GF-D8 (cell line): ENCODE data around the gene RHBDD1.

Source experiments
- DNase-seq: peaks from one replicate; lab custom pipeline; 2025; lab: John Stamatoyannopoulos, UW

The RHBDD1 gene

DNA sequence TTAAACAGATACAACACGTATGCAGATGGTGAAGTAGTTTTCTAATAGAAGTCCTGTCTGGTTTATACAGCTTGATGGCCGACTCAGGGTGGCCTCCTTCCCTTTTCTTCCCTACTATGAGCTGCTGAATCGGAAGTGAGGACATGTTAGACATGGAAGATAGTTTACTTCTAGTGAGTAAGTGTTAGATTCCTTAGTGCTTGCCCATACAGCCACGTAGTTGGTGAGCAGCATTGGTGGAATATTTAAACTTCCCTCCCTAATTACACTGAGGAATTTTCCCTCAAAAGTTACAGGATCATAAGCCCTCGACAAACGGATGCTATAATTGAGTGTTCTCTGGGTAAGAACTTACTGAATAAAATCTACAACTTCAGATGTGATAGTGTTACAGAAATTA is 52.1 kb downstream of the RHBDD1 start:
- no peak for DNase-seq

DNA sequence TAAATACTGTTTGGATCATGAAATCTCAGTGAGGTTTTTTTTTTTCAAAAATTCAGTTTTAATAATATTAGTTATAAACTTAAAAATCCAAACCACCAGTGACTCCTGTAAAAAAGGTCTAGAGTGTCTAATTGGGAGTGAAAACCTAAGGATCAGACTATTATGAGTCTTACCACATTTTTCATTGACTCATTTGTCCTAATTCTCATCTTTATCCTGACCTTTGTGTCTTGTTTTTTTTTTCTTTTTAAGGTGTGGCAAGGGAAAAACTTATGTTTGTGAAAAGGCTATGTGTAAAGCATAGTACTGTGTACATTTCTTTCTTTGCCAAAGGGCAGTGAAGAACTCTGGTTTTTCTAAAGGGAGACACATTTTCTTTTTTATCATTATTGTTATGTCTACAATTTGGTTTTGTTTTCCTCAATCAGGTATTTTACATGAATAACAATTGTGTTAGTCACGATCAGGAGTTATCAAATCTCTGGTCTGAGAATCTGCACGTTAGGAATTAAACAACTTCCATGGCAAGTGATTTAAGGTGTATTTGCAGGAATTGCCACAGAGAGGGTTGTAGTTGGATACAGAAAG is 52.6 kb downstream of the RHBDD1 start:
- DNase-seq, result no peak

DNA sequence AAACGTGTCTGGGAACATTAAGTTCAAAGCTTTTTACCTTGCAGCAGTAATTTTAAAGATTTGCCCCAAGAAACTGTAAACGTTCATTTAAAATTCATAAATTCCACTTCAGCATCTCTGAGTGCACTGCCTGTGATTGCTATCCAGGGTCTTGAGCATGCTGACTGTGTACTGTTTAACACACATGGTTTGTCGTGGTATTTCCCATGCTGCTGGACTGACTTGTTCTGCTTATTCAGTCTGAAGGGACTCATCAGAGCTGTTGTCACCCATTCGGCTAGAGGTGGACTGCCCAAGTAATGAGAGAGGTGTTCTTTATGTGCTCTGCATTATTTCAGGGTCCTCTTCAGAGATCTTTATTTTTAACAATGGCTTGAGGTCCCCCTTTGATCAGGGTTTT is 53.1 kb downstream of the RHBDD1 start:
- no peak for DNase-seq

DNA sequence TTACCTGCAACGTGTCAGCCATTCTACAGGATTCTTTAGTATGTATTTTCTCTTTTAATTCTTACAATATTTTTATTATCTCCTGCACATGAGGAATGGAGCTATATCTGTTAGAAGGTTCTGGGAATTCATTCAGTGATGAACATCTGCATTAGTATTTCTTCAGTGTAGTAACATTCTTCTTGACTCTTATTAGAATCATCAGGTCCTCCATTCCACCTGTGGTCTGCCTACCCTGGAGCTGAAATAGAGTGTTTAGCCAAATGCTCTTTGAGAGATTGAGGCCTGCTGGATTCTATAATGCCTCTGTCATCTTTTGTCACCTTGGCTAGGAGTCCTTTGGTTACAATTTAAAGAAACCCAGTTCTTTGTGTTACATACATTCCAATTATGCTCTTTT is 54.4 kb downstream of the RHBDD1 start:
- DNase-seq, result no peak

DNA sequence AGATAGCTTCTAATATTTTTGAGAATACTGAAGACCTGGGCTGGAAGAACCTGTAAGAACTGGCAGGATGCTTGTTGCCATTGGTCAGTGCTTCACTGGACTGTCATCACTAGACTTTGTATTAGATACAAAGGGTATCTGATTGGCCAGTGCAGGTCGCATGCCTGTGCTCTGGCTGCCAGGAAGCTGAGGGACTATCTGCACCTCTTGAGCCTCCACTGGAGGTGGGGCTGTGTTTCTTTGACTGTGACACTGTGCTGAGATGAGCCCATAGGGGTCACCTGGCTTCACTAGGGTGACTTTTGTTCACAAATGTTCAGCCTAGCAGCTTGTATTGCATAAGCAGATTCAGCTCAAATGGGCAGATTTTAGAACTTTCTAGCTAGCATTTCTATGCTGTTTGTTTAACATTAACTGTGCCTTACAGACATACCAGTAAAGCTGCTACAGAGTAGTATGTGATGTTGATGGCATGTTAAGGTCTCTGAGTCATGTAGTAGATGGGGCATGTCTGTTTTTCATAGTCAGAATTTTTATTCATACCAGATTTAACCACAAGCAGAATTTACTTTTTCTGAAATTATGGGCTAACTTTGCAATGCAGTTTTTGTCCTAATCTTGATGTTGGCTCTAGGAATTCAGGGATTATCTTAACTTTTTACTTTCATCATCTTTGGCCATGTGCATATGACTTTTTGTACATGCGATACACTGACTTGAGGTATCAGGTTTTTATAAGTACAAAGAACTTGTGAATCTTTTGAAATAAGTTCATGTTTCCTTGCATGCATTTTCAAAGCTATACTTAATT is 56.1 kb downstream of the RHBDD1 start:
- no peak for DNase-seq

DNA sequence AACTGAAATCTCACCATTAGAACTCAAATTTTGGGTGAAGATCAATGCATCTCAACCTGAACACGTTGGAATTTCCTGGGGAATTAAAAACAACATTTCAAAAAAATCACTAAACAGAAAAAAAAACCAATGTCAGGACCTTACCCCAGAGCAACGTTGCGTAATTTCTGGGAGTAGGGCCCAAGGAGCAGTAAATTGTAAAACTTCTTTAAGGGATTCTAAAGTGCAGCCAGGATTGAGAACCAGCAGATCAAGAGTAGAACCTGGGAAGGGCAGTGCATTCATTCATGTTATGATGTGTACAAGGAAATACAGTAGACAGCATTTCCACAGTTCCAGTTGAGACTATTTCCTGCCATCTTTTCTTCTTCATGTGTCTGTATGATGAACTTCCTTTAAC is 56.9 kb downstream of the RHBDD1 start:
- no peak for DNase-seq

DNA sequence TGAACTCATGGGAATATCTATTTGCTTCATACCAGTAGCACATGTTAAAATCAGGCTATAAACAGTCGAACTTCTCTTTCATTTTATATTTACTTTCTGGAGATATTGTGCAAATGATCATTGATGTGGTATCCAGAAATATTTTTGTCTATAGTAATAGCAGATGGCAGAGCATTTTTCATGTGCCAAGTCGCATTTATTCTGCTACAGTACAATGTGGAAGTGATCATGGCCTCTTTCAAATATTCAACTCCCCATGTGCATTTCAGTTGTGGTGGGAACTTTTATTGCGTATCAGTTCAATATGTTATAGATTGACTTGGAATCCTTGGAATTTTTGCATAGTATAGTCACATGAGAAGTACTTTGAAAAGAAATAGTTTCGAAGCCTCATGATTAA is 57.4 kb downstream of the RHBDD1 start:
- DNase-seq, result no peak

DNA sequence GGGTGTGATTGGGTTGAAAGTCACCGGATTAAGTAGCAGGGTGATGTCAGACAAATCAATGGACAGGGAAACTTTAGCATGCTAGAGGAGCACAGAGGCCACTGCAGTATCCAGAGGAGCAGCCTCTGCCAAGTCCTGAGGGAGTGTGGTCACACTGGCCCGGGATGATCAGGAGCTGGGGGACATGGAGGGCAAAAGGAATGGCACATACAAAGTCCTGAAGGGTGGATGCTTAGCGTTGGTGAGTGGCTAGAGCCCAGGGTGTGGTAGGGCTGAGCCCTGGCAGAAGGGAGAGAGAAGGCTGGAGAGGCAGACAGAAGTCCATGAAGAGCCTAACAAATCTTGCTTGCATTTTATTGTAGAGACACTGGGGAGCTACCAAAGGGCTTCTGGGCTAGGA is 58.9 kb downstream of the RHBDD1 start:
- DNase-seq, result no peak

DNA sequence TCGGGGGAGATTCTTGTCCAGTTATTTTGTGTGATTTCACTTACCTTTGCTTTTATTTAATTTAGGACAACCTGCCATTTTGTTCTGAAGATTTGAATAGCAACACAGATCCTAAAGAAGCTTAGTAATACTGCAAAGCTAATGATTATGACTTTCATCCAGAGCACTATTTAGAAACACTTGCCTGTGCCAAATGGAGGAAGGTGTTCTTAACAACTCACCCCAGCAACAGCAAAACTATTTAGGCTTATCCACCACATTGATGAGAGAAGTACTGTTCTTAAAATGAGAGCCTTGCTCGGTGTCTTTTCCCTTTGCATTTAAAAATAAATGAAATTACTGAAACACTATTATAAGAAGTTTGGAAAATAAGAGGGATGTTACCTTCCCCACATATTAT is 59.7 kb downstream of the RHBDD1 start:
- DNase-seq, result no peak

DNA sequence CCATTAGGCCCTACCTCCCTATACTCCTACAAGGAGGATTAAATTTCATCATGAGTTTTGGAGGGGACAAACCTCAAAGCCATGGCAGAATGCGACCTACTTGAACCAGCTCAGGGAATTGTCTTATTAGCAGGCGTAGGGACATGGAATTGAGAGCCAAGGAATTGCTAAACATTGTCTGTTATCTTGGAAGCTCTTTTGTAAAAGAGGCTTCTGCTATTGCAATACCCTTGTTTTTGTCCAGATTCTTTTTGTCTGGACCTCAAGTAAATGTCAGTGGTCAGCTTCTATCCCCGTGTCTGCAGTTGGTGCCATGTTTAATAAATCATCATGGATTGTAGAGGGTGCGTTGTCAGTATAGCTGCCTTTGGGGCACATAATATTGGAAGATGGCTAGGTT is 62.3 kb downstream of the RHBDD1 start:
- no peak for DNase-seq

DNA sequence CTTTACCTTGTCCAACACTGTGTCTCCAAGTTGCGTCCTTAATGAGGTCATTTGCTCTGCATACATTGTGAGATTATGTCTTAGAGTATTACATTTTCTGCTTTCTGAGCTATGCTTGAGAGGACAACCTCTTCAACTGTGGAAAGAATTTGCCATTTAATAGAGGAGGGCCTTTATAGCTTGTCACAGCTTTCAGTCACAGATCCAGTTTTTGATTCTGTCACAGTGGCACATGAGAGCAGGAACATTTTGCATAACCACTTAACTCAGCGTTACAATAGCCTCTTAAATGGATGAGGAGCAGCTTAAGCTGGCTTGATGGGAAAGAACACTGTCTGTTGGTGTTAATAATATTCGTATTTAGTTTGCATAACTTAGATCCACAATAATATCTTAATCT is 63.0 kb downstream of the RHBDD1 start:
- no peak for DNase-seq

DNA sequence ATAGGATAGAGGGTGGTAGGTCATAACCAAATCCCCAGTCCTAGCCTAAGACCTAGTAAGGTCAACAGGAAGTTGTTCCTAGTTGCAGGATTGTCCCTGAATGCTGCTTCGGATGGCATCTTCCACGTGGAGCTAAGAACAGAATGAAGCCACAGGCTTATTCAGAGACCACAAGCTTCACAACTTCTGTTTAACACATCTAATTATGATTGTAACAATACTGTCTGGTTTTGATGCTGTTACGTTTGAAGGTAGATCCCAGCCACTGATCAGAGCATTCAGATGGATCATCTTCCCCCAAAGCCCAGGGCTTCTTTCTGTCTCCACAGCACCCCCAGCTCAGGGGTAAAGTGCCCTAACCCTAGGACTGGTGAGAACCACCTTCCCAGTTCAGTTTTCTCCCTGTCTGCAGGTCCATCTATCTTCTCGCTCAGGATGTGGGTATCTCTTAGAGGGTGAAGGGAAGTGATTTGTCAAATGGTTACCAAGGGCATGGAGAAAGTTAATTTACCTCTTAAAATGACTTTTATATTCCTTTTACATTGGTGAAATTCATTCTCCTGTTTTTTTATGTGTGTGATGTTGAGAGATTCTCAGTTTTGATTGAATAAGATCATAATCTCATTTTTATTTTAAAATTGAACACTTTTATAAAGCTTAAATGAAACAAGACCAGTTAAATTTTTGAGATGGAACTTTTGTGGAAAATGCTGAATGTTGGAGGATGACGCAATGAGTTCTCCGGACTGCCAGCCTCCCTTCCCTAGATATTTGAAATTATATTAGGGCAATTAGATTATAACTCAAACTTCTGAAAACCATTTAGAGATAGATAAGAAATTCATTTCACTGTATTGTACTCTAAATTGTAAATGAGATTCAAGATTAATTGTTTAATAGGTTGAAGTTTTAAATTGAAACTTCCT is 66.5 kb downstream of the RHBDD1 start:
- DNase-seq, result no peak

DNA sequence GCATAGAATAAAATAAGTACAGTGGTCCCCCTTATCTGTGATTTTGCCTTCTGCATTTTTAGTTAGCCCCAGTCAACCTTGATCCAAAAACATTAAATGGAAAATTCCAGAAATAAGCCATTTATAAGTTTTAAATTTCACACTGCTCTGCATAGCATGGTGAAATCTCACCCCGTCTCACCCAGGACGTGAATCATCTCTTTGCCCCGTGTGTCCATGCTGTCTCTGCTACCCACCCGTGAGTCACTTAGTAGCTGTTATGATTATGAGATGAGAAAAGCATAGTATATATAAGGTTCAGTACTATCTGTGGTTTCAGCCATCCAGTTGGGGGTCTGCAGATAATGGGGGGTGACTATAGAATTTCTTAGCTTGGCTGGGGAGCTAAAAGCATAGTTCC is 67.3 kb downstream of the RHBDD1 start:
- DNase-seq, result no peak

DNA sequence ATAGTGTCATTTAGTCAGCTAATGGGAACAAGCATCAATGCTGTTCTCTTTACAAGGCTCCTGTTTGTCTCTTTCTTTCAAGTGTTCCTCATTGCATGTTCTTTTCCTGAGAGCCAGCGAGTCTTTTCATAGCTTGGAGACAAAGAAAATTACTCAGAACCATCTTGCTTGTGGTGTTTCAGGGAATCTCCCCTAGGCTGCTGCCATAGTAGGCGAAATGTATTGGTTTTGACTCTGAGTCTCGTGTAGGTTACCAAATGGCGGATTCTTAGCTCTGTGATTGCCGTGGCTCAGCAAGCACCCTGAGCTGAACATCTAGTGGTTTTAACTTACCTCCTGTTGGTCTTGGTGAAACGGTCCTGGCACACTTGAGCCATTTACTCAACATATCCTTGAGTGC is 68.7 kb downstream of the RHBDD1 start:
- DNase-seq, result no peak

DNA sequence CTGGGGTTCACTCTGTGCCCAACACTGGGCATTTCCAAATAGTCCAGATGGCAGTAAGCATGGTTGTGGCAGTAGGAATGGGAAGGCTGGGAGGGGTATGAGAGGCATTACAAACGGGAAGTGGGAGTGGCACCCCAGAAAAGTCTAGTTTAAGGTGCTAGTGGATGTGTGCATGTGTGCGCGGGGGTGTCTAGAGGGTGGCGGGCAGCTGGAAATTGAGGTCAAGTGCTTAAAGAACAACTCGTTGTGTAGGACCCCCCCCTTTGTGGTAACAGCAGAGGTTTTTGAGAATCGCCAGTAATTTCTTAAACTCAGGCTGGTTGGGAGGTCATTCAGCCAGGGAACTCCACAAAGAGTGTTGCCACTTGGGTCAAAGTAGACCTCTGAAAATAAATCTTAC is 69.9 kb downstream of the RHBDD1 start:
- DNase-seq, result no peak

DNA sequence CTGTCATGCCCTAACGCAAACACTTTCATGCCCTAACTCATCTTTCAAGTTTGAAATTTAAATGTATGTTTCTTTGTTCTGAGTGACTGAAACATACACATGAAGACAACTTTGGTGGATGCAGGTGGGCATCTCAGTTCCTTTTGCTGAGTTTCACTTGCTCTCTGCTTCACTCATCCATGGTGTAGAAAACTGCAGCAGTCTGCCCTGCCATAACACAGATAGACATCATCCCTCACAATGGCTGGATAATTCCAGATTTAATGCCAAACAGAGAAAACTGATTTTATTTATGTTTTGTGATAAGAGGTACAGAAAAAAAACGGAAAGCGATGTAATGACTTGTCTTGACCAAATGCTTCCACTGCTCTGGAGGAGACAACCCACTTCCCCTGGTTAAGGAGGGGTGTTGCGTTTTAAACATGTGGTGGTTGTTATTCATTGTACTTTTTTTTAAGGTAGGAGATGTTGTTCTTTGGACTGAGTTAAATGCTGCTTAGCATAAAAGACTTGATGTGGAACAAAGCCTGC is 70.4 kb downstream of the RHBDD1 start:
- DNase-seq, result no peak

DNA sequence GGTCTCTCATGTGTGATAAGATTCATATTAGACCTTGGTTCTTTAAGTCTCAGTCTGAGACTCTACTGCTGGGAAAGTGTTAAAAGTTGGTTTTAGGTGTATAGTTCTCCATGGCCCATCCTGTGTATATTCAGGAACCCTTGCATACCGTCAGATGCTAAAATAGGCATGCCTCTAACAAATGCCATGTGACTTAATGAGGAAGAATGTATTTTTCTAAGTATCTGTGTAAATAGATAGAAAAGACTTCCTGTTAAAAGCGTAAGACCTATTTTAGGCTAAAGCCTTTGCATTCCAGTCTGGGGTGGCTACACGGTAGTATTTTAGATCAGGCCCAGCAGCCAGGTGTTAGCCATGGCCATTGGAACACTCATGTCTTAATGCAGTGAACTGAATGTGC is 73.3 kb downstream of the RHBDD1 start:
- DNase-seq, result no peak

DNA sequence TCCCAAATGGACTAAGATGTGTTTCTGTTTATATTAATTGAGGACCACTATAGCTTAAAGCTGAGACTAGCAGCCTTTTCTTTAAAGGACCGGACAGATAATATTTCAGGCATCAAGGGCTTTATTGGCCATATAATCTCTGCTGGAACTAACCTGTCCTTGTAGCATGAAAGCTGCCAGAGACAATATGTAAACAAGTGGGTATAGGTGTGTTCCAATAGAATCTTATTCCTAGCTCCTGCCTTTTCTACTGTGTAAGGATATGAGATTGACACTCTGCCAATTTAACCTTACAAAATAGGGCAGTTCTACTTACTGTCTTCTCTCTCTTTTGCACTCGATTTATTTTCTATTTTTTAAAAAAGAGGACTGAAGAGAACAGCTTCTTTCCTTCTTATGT is 74.0 kb downstream of the RHBDD1 start:
- DNase-seq, result no peak

DNA sequence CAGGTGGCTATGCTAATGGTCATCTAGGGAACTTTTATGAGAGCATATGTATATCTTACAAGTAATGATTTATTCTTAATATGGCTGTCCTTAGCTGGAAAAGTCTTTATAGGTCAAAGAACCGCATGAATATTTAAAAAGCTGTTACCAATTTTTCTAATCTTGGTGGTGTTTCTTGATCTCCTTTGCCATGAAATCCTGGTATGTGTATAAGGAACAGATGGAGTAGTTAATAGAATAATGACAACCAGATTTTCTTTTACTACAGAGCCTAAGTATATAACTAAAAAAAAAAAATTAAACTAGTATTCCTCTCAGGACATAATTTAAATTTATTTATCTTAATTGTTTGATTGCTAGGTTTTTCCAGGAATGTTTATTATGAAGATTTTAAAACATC is 74.5 kb downstream of the RHBDD1 start:
- no peak for DNase-seq

DNA sequence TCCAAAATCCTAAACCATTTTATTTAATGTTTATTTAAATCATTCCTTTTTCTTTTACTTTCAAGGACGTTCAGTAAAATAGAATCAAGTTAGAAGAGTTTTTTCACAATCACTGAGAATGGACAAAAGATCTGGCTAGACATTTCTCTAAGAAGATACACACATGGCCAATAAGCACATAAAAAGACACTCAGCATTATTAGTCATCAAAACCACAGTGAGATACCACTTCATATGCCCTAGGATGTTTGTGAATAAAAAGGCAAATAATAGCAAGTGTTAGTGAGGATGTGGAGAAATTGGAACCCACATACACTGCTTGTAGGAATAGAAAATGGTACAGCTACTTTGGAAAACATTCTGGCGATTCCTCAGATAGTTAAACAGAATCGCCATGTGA is 76.1 kb downstream of the RHBDD1 start:
- no peak for DNase-seq

DNA sequence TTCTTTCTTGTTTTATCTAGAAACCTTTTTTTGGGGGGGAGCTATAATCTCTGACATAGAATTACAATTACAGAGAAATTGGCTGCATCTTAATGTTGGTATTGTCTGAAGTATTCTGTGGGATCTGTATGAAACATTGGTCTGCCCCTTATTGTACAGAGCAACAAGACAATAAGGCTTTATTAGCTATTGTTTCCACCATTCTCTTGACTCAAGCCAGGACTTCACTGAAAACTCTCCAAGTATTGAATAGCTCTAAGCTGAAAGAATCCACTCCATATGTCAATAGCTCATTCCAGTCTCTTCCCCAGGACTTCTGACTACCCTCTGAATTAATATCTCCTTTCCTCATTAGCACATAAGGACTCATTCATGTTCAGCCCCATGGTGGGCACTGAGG is 77.8 kb downstream of the RHBDD1 start:
- no peak for DNase-seq

DNA sequence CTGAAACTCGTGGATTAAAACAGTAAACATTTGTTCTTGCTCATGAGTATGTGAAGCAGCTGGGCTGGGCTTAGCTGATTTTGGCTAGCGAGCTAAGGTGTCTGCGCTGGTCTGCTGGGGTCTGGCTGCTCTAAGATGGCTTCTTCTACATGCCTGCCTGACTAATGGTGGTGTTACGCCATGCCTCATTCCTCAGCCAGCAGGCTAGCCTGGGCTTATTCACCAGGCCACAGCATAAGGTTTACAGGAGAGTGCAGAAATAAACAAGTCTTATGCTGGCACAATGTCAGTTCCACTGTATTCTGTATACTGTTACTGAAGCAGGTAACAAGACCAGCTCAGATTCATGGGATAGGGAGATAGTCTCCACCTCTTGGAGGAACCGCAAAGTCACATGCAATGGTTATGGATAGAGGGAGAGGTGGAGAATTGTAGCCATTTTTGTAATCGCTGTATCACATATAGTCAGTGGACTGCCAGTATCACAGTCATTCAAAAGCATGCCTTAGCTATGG is 80.0 kb downstream of the RHBDD1 start:
- DNase-seq, result no peak

DNA sequence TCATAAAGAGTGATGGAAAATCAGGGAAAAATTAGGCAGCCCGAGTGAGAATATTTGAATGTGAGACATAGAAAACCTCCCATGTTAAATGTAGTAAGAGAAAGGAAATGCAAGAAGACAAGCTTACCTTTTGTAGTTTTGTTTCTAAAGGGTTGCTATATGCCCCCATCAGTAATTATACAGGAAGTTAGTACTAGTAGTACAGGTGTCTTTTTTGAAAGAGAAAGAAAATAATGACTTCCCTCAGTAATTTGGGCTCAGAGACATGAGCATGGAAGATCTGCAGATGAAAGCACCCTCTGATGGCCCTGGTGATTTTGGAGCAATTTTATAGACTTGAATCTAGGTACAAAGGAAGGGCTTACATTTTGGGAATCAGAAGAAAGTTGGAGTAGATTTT is 80.8 kb downstream of the RHBDD1 start:
- DNase-seq, result no peak
